HG02840 (cell line): ENCODE measurements around the gene THSD7B.
"Not testable (repeated sequence)": the region's sequence is repeated elsewhere in the genome, so short reads cannot be mapped to it uniquely, and the experiment has no call there.

Experiments
- ATAC-seq: cut with Tn5 transposase; IDR thresholded peaks from one replicate; pipeline ENCODE4 v1.9.1; 2021; ENCODE audit warnings: mild to moderate bottlenecking, moderate library complexity, moderate number of reproducible peaks; ENCODE audit not compliant: unreplicated experiment, low FRiP score

THSD7B gene, protein sequence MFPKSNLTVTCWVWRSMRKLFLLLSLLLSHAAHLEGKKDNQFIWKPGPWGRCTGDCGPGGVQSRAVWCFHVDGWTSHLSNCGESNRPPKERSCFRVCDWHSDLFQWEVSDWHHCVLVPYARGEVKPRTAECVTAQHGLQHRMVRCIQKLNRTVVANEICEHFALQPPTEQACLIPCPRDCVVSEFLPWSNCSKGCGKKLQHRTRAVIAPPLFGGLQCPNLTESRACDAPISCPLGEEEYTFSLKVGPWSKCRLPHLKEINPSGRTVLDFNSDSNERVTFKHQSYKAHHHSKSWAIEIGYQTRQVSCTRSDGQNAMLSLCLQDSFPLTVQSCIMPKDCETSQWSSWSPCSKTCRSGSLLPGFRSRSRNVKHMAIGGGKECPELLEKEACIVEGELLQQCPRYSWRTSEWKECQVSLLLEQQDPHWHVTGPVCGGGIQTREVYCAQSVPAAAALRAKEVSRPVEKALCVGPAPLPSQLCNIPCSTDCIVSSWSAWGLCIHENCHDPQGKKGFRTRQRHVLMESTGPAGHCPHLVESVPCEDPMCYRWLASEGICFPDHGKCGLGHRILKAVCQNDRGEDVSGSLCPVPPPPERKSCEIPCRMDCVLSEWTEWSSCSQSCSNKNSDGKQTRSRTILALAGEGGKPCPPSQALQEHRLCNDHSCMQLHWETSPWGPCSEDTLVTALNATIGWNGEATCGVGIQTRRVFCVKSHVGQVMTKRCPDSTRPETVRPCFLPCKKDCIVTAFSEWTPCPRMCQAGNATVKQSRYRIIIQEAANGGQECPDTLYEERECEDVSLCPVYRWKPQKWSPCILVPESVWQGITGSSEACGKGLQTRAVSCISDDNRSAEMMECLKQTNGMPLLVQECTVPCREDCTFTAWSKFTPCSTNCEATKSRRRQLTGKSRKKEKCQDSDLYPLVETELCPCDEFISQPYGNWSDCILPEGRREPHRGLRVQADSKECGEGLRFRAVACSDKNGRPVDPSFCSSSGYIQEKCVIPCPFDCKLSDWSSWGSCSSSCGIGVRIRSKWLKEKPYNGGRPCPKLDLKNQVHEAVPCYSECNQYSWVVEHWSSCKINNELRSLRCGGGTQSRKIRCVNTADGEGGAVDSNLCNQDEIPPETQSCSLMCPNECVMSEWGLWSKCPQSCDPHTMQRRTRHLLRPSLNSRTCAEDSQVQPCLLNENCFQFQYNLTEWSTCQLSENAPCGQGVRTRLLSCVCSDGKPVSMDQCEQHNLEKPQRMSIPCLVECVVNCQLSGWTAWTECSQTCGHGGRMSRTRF (N-terminal part only)

DNA sequence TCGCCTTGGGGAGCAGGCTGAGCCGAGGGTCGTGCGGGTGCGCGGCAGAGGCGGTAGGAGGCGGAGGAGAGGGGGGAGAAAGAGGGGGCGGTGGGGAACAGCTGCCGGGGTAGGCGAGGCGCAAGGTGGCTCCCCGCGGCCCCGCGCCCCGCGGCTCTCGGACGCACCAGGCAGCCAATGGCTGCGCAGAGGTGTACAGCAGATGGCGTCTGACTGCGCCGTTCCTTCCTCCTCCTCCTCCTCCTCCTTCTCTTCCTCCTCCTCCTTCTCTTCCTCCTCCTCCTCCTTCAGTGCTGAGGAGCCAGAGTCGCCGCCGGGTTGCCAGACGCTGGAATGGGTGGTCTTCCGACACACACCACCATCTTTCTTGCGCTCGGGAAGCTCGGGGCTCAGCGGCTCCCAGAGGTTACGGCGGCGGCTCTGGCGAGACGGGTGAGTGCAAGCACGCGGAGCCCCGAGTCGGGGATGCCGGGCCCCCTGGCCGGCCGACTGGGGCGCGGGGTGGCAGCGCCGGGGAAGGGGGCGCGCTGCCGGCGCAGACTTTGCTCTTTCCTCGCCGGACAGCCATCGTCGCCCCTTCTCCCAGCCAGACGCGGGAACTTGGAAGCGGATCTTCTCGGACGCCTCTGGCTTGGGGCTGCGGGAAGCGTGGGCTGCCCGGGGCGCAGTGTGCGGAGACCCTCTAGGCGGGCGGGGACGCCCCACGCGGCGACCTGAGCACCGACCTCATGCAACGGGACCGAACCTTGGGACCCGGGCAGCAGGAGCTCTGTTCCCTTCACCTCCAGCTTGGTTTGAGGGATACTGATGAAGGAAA, at the start of gene THSD7B:
Gene THSD7B (plus strand): TSS at position 290 of the 817 bp plus-strand sequence. CDS start 116,634 bp downstream, outside the sequence.
- no peak for ATAC-seq

DNA sequence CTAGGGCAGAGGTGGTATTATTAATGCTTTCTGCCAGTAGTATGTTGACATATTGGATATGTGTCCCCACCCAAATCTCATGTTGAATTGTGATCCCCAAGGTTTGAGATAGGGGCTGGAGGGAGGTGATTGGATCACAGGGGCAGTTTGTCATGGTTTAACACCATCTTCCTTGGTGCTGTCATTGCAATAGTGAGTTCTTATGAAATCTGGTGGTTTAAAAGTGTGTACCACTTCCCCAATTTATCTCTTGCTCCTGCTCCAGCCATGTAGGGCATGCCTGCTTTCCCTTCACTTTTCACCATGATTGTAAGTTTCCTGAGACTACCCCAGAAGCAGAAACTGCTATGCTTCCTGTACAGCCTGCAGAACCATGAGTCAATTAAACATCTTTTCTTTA, 47.1 kb upstream of the THSD7B start:
- no peak for ATAC-seq

DNA sequence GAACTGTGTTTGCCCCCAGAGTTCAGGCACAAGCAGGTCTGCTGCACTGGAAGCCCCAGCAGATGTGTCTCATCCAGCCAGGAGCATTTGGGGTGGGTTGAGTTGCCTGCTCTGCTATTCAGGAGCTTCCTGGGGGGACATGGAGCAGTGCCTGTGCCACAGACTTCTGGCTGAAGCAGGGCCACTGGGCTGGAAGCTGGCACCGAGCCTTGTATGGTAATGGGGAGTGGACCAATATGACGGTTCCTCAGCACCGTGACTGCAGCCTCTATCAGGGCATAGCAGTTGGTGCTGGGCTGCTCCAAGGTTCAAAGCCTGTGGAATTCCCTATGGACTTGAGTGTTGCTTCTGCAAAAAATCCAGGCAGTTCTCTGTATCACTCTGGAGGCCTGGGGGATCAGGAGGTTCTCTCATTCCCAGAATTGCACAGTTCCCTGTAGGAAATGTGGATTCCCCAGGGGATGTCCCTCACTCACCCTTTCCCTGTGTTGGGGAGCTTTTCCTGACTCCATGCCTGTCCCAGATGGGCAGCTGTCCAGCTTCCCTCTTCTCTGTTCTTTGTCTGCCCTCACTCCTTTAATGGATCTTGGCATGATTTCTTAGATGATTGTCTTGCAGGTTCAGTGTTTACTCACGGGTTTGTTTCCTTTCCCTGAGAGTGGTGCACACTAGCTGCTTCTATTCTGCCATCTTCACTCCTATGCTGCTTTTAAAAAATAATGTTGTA, 37.2 kb upstream of the THSD7B start:
- ATAC-seq, result no peak

DNA sequence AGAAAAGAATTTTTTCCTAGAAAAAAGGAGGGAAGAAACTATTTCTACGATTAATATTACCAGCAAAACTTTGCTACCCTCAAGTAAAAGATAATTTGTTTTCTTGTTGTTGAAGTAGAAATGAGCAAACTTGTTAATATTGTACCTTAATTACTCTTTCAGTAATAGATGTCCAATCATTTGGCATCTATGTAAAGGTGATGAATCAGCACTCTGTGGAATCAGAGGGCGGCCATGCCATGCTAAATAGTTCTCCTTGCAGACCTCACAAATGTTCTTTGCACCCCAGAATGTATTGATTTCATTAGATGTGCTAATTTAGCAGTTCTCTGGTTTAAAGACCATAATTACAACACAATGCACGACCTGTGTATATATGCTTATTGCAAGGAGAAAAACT, 29.1 kb upstream of the THSD7B start:
- ATAC-seq, result no peak

DNA sequence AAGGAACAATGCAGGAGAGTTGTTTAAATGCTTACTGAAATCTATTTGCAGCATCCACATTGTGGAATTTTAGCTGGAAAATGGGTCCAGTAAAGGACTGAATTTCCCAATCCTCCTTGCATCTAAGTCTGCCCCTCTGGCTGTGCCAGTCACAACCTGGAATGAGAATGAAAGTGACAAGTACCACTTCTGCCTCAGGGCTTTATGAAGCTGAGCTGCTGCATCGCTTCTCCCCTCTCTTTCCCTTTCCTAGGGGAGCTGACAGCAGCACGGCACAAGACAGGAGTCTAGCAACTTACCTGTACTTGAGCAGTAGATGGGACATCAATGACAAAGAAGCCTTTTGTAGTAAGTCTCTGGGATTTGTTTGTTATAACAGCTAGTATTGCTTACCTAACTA, 27.3 kb upstream of the THSD7B start:
- ATAC-seq, result no peak

DNA sequence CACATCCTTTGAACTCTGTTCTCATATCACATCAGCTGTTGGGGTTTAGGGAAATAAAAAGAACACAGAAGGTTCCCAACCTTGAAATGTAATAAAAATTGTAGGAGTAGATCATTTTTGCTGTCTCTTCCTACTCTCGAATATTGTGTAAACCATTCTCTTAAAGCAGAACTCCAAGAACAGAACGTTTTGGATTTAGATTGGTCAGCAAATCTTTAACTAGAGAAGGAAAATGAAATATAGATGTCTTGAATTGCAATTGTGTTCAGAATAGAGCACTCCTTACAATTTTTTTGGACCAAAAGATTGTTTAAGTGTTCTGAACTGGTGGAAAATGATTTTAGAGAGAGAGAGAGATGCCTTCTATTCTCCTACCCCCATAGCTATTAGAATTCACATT, 23.9 kb upstream of the THSD7B start:
- ATAC-seq, result no peak

DNA sequence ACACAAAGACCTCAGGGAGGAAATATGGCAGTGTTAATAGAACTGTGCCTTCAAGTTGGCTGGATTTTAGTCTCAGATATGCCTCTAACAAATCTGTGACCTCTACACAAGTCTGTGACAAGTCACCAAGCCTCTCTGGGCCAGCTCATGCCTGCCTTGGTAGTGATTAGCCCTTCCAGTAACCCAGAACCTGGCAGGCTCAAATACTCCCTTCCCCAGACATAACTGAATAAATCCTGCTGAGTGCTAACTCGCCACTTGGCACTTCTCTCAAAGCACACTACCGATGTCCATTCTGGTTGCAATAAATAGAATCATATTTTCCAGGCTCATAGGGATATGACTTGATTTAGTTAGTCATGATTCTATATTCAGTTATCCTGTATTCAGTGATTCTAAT, 15.3 kb upstream of the THSD7B start:
- no peak for ATAC-seq

DNA sequence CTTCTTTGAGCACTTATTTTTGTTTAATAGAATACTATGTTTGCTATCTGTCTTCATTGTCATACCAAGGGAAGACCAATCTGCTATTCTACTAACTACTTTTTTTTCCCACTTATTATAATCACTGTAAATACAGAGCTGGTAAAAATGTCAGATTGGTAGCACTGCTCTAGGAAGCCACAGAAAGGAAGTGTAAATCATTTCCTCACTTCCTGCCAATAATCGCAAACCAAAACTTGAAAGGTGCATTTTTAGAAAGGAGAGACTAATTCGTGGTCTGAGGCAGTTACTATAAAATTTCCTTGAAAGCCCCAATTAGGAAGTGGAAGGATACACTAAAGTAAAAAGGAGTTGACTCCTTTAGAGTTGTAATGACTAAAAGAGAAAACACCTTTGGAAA, 13.9 kb upstream of the THSD7B start:
- no peak for ATAC-seq

DNA sequence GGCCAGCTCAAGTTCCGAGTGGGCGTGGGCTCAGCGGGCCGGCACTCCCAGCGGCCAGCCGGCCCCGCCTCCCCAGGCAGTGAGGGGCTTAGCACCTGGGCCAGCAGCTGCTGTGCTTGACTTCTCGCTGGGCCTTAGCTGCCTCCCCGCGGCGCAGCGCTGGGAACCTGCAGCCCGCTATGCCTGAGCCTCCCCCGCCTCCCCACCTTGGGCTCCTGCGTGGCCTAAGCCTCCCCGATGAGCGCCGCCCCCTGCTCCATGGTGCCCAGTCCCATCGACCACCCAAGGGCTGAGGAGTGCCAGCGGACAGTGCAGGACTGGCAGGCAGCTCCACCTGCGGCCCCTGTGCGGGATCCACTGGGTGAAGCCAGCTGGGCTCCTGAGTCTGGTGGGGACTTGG, 6.8 kb upstream of the THSD7B start:
- ATAC-seq, result not testable (repeated sequence)

DNA sequence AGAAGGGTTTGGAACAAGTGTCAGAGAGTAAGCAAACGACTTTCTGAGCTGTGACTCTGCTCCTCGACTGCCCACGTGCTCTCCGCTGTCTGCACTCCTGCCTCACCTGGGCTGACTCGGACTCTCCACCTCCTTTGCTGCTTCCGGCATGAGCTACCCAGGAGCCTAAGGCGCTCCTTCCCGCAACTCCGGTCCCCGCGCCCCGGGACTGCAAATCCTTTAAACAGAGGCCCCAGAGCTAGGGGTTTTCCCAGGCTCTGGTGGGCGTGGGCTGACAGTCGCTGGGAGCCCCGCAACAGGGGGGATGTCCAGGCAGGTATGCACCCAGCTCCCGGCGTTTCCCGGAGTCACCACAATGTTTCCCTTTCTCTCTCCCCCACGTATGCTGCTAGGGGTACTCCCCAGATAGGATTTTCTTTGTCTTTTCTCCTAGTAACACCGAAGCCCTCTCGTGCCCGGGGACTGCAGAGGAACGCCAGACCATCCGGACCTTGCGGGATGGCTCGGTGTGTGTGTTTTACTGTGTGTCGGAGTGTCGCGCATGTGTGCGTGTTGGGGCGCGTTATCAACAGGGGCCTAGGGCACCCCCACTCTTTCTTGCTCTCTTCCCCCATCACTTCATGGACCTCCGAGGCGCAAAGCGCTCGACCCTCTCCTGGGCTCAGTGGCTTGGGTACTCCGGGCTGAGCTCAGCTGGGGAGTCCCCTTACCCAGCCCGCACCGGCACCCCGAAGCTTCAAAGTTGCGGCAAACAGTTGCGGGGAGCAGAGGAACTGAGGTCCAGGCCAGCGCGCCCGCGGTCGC, 691 bp upstream of the THSD7B start:
- ATAC-seq, result no peak

DNA sequence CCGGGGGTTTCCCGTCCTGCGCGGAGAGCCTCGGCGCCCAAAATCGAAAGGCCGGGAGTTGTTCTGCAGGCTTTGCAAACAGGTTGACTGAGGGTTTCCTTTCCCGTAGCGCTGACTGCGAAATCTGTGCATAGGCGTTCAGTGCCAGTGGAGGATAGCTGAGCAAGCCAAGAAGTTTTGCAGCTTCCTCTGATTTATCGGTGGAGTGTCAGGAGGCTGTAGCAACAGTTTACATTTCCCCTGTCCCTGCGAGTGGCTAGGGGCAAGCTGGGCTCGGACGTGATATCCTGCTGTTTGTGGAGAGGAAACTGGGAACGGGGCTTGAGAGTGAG, 694 bp downstream of the THSD7B start:
- no peak for ATAC-seq

DNA sequence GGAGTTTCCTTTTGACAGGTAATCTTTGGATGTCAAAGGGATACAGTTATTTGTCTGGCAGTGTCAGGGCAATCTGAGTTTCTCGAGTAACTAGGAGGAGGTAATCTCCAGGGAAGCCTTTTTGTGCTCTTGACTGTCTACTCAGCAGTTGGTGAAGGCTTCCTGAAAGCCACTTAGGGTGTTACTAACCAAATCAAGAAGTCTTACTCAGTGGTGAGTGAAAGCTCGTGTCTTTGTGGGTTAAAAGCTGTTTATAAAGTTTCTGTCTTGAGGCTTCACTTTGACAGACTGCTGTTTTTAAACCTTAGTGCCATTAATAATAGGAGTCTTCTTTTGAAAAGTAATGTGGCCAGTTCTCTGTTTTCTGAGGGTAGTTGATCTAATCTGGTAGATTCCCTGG, 1.7 kb downstream of the THSD7B start:
- ATAC-seq, result no peak

DNA sequence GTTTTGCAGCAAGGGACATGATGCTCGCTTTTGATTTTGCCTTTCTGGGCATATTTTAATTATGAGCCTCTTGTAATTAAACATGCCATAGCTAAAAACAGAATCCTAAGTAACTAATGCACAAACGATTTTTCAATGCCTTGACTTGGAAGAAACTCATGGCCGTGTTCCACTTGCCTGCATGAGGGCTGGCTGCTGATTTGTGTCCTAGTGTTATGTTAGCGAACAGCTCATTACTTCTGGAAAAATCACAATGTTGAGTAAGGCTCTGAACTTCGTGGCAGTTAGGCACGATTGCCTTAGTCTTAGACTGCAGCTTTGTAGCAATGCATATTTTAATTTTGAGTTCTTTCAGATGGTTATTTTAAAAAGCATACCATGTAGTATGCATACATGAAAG, 4.5 kb downstream of the THSD7B start:
- ATAC-seq, result no peak

DNA sequence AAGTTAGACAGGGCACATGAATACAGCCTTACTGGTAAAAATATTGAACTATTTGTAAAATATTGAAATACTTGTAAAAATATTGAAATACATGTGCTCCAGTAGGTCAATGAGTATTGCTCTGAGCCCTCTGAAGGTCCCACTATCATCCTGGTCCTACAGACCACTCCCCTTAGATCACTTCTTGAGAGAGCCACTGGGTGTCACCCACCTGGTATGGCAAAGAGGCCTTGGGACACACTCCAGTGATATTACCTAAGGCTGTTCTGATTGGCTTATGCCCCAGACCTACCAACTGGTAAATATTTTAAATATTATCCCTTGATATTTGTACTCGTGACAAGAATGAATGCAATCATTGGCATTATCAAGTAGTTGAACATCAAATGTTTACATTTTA, 5.0 kb downstream of the THSD7B start:
- ATAC-seq, result no peak

DNA sequence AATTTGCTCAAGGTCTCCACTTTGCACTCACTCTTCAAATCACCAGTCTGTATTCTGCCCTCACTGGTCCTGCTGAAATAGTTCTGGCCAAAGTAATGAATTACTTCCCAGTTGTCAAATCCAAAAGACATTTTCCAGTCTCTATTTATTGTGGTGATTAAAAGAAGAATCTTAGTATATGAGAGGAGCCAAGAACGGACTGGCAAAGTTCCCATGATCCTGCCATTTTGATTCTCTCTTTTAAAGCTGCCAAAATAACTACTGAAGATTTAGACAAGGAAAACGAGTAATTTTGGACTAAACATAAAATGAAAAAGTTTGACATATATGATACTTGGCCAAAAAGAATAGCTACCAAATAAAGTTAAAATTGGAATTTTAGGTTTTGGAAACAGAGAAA, 12.0 kb downstream of the THSD7B start:
- no peak for ATAC-seq

DNA sequence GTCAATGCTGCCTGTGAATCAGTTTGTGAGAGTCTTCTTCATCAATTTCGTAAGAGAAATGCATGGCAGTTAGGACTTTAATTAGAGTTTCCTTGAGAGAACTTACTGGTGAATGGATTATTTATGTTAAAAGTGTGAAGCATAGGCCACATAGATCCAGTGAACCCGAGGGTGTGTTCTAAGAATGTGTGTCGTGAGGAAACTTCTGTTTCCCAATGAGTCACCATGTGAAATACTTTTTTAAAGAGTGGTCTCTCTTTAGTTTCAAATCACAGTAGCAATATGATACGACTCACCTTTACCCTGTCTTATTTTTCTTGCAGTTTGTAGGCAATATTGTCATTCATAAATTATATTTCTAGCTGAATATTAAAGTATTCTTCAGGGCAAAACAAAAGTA, 18.5 kb downstream of the THSD7B start:
- no peak for ATAC-seq

DNA sequence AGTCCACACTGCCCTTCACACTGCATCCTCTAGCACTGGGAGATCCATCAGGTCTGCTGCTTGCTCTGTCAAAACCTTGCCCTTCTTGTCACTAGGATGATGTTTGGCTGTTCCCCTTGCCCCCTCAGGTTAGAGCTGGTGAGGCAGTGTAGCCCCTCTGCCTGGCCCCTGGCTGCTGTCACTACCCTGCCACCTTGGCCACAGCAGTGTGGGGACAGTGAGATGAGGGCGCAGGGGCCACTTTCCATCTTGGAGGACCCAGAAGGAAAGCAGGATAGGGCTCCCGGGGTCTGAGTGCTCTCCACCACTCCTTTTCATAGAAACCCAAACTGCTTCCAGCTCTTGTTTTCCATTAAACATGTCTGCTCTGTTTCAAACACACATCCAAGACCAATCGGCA, 19.9 kb downstream of the THSD7B start:
- no peak for ATAC-seq

DNA sequence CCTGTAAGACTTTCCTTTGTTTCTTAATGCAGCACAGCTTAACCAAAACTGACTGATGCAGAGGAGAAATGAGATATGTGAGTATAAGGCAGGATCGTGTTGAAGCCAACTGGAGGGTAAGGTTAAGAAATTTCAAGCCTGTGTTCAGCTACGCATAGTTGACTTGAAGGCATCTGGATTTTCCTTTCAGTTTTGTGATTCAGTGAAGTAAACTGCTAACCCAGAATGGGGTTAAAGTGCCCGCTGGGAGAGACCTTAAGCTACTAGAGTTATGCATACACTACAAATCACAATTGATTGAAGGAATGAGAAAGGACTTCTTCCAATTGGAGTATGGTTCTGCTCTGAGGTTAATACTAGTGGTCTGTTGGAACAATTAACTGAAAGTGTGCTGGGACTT, 22.6 kb downstream of the THSD7B start:
- ATAC-seq, result no peak

DNA sequence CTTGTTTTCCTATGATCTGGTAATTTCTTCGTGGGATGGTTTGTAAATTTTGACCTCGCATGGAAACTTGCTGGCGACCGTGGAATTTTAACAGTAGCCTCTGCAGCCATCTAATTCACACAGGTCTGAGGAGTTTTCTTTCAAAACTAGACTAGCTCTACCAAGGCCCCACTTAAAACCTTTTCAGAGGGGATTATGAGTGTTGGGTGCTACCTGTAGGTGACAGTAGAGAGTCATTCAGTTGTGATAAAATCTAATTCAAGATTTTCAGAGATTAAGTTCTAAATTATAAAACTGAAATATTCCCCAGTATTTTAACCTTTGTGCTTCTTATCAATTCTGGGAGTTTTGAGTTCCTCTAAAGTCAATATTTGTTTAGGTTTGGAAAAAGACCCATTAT, 31.0 kb downstream of the THSD7B start:
- no peak for ATAC-seq
